Motor neuron (in vitro differentiated cells): ENCODE measurements around the gene VIPR2. TPM values are rescaled to one million over a fixed set of nuclear protein-coding genes. Genes with fewer than 3 reads are reported as not detected.

ENCODE experiments used
- ATAC-seq, 8 experiments: fragments of 200-7000 bp; cut with Tn5 transposase; replicated peaks in 6 of 8; 2 replicates each; pipeline ENCODE4 v1.8.0; 2021; ENCODE audit warnings: mild to moderate bottlenecking in 8 of 8, moderate library complexity in 8 of 8
- H3K27ac ChIP-seq, 2 donors: fragments of 250-450 bp; sonication (Bioruptor Pico); 2 replicates each; pipeline ENCODE4 v1.9.0; 2021; ENCODE audit warnings: antibody characterized with exemption in 2 of 2, mild to moderate bottlenecking in 2 of 2, moderate library complexity in 1 of 2
- H3K4me1 ChIP-seq, 2 donors: fragments of 250-450 bp; sonication (Bioruptor Pico); replicated peaks in 1 of 2; 2 replicates each; pipeline ENCODE4 v1.6.1; 2021; ENCODE audit warnings: antibody characterized with exemption in 2 of 2, mild to moderate bottlenecking in 2 of 2, moderate library complexity in 1 of 2
- H3K4me3 ChIP-seq, 5 donors: fragments of 250-450 bp; sonication (Bioruptor Pico); 2 replicates each; pipeline ENCODE4 v1.9.0; 2021; ENCODE audit warnings: antibody characterized with exemption in 5 of 5, mild to moderate bottlenecking in 5 of 5, moderate library complexity in 4 of 5
- WGBS, 10 experiments: fragments of 450-650 bp; shearing (Covaris generic); methylation state at CpG; one replicate each; pipeline ENCODE4 v1.0.0; 2022; 5-methylcytosine and 5-hydroxymethylcytosine counted together
- in situ Hi-C, 9 experiments: fragments of 400-800 bp; cut with MboI; loops; one replicate each; pipeline ENCODE4 v1.15.0; 2021; ENCODE audit warnings: low sequenced_read_pairs in 9 of 9, low pct_unique_long_range_greater_than_20kb in 2 of 9; ENCODE audit not compliant: unreplicated experiment in 9 of 9
- total RNA-seq, 8 experiments: library from RNA; unstranded; fragments of 300-600 nt; gene quantifications; 2 replicates each; pipeline versions ENCODE4 v1.2.3 to v1.2.4, GENCODE V29; 2022

Gene VIPR2
- total RNA-seq, 8 experiments from 2014 or later: 0.05 to 2.0 (median 0.73) TPM; not detected in 1

- WGBS, 10 experiments: 12 to 100% (median 84%) methylated on average over 1 to 12 of the region's 22 CpGs; no CpG with 5 or more reads in 3 of the 10 experiments
- ATAC-seq: peak in 2 of 8 experiments; percentile 9 to 36
- Histone ChIP-seq H3K27ac (no peak overlapping the region), H3K4me3 (no peak overlapping the region), H3K4me1 (peaks cover 5 to 6% of the 10 kb centered on the region in 2 donors)
- in situ Hi-C loops: no loop called here
Observed at GRCh38 chr7:158979635-158980351, 164.9 kb downstream of the VIPR2 start.

GRCh38 chr7:158979023-158979529 lies 165.6 kb downstream of the VIPR2 start:
- Histone ChIP-seq H3K4me3 (no peak overlapping the region), H3K4me1 (peaks cover 5 to 6% of the 10 kb centered on the region in 2 donors), H3K27ac (no peak overlapping the region)
- in situ Hi-C loops: no loop called here
- whole genome bisulfite sequencing, 10 experiments: 41 to 100% (median 86%) methylated on average over 1 to 16 of the region's 18 CpGs; no CpG with 5 or more reads in 3 of the 10 experiments
- no peak for ATAC-seq
